ENCODE results near the gene IGFLR1. TPM values are rescaled to one million over a fixed set of nuclear protein-coding genes. Genes with fewer than 3 reads are reported as not detected.

IGFLR1 gene
- total and polyA plus RNA-seq, 2 of the 8 experiments (the other 6 are each of a cell fraction or from before 2014, with no cell fraction given) = 8.4 to 28.9 TPM

DNA sequence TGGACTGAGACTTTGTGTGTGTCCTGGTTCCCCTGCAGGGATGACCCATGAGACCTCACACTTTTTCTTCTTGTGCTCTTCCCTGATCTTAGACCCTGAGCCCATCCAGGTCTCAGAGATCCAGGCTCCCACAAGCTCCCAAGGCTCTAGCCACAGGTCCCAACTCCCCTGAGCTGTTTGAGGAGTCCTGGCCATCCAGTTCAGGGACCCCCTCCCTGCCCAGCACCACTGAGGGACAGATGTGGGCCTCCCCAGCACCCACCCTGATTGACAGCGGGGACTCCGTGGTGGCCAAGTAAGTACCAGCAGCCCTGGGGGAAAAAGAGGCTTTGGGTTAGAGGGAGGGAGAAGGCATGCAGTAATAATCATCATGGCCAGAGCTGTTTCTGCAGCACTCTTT lies 17.4 kb upstream of the IGFLR1 start:
- peaks cover 0 to 6% of the 10 kb centered on the region in 2 experiments for H4K20me1 ChIP-seq (replicated peaks in 1 of 2; ENCODE audit: control insufficient read depth in 1 of 2, insufficient read depth in 2 of 2, low read length in 2 of 2)
- peaks cover 0 to 18% (median 11%) of the 10 kb centered on the region in 4 experiments; a peak in 5 of 7 replicates for H3K4me1 ChIP-seq (replicated peaks in 1 of 4; ENCODE audit: control insufficient read depth in 3 of 4, insufficient read depth in 4 of 4, low read length in 3 of 4)
- WGBS, 2 experiments (ENCODE audit: extremely low coverage in 1 of 2, insufficient coverage in 1 of 2, insufficient read length in 1 of 2, insufficient replicate concordance in 2 of 2, low coverage in 1 of 2, low lambda C conversion rate in 2 of 2, missing lambda C conversion rate in 1 of 2) = 100% methylated on average over 2 of the region's 2 CpGs; no CpG with 5 or more reads in 1 of the 2 experiments
- H3K4me3 ChIP-seq (ENCODE audit: extremely low read depth in 1 of 4, insufficient read depth in 2 of 4, low read depth in 3 of 4, low read length in 4 of 4) = no peak overlapping the region
- no peak overlapping the region for H2AK5ac ChIP-seq (ENCODE audit: low read depth, low read length)
- no peak overlapping the region for H2AFZ ChIP-seq (ENCODE audit: low read length)
- H4K91ac ChIP-seq (replicated peaks; ENCODE audit: insufficient read length, low read length) = no peak overlapping the region
- H4K8ac ChIP-seq (ENCODE audit: extremely low read depth, insufficient read depth, low read length) = no peak overlapping the region
- no peak overlapping the region for H4K5ac ChIP-seq (ENCODE audit: insufficient read length, low read depth, low read length)
- no peaks in the 10 kb centered on the region for H3K9me3 ChIP-seq (ENCODE audit: insufficient read depth in 2 of 2, low read depth in 1 of 2, low read length in 1 of 2)
- POLR2A ChIA-PET (ENCODE audit: partially characterized antibody) = interaction anchor here (0.7 to 1.4 kb wide), 4 partner anchors 11 to 117 kb away, joined by 3 read pairs; partner anchors contain the start of gene LIN37
- H2BK5ac ChIP-seq (ENCODE audit: low read depth, low read length) = no peak overlapping the region
- no peak overlapping the region for H2BK120ac ChIP-seq (replicated peaks; ENCODE audit: low read depth, low read length)
- no peak overlapping the region for H2BK15ac ChIP-seq (ENCODE audit: low read length)
- H3K23me2 ChIP-seq (ENCODE audit: low read depth, low read length) = peaks cover 16% of the 10 kb centered on the region; the same call in 1 of the 2 replicates
- CTCF ChIA-PET (ENCODE audit: partially characterized antibody) = interaction anchor here (0.6 to 1.9 kb wide), 2 partner anchors 59 to 1571 kb away, joined by 3 to 5 read pairs; no protein-coding TSS in a partner anchor
- H3K9ac ChIP-seq (replicated peaks in 1 of 4; ENCODE audit: extremely low read depth in 1 of 4, low read depth in 3 of 4, low read length in 3 of 4) = no peak overlapping the region
- H3K79me2 ChIP-seq (ENCODE audit: control insufficient read depth in 1 of 2, insufficient read depth in 2 of 2, low read length in 2 of 2) = peaks cover 0 to 6% of the 10 kb centered on the region in 2 experiments; a peak in 2 of 4 replicates
- H3K27me3 ChIP-seq (replicated peaks in 1 of 4; ENCODE audit: control insufficient read depth in 3 of 4, extremely low read depth in 1 of 4, insufficient read depth in 3 of 4, low read length in 3 of 4) = peaks cover 0 to 17% (median 11%) of the 10 kb centered on the region in 4 experiments; a peak in 5 of 7 replicates
- no peak overlapping the region for H3K4ac ChIP-seq (replicated peaks; ENCODE audit: insufficient read length, low read depth, low read length)
- no peak for FAIRE-seq
- H2BK20ac ChIP-seq (ENCODE audit: low read length) = no peak overlapping the region
- H3K56ac ChIP-seq (replicated peaks; ENCODE audit: insufficient read length, low read depth, low read length) = no peak overlapping the region
- H3K23ac ChIP-seq (ENCODE audit: insufficient read length) = no peak overlapping the region
- DNase-seq (ENCODE audit: low read depth in 1 of 2, low spot score in 2 of 2) = no peak
- no peak overlapping the region for H3K27ac ChIP-seq (ENCODE audit: low read depth, low read length)
- no peak overlapping the region; a peak in 1 of 4 replicates for H3K4me2 ChIP-seq (ENCODE audit: insufficient read depth in 1 of 2, low read depth in 2 of 2, low read length in 2 of 2)
- peaks cover 2 to 16% (median 4%) of the 10 kb centered on the region in 4 experiments; a peak in 5 of 8 replicates for H3K36me3 ChIP-seq (ENCODE audit: control insufficient read depth in 2 of 4, insufficient read depth in 4 of 4, low read length in 3 of 4)
- H3K18ac ChIP-seq (ENCODE audit: extremely low read depth, low read length) = no peak overlapping the region
- H2BK12ac ChIP-seq (ENCODE audit: low read depth, low read length) = no peak overlapping the region
- no peak overlapping the region for H3K14ac ChIP-seq (ENCODE audit: insufficient read length)
- H3K79me1 ChIP-seq (ENCODE audit: low read depth, low read length) = peaks cover 4% of the 10 kb centered on the region
- TF ChIP-seq, protein P1, sequence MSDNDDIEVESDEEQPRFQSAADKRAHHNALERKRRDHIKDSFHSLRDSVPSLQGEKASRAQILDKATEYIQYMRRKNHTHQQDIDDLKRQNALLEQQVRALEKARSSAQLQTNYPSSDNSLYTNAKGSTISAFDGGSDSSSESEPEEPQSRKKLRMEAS (IDR thresholded peaks at IDR 0.05) = no peak
- TF ChIP-seq SP4 (IDR thresholded peaks at IDR 0.05; ENCODE audit: low read length) (no peak), POLR2A (IDR thresholded peaks at IDR 0.05; ENCODE audit: control extremely low read depth in 1 of 2, low read depth in 2 of 2, low read length in 2 of 2) (no peak), NRF1 (IDR thresholded peaks at IDR 0.05; ENCODE audit: low read depth, low read length) (no peak), HDAC6 (IDR thresholded peaks at IDR 0.05; ENCODE audit: low read depth, low read length) (no peak), JUND (IDR thresholded peaks at IDR 0.05; ENCODE audit: low read length) (no peak), EGR1 (IDR thresholded peaks at IDR 0.05; ENCODE audit: borderline replicate concordance, low read depth, low read length) (no peak), EP300 (IDR thresholded peaks at IDR 0.05; ENCODE audit: borderline replicate concordance in 1 of 2, low read depth in 2 of 2, low read length in 2 of 2) (no peak), CBX5 (IDR thresholded peaks at IDR 0.05; ENCODE audit: low read depth, low read length) (no peak), TAF7 (optimal IDR thresholded peaks at IDR 0.05; ENCODE audit: borderline replicate concordance, low read depth, low read length) (no peak)
- TF ChIP-seq, protein P2, sequence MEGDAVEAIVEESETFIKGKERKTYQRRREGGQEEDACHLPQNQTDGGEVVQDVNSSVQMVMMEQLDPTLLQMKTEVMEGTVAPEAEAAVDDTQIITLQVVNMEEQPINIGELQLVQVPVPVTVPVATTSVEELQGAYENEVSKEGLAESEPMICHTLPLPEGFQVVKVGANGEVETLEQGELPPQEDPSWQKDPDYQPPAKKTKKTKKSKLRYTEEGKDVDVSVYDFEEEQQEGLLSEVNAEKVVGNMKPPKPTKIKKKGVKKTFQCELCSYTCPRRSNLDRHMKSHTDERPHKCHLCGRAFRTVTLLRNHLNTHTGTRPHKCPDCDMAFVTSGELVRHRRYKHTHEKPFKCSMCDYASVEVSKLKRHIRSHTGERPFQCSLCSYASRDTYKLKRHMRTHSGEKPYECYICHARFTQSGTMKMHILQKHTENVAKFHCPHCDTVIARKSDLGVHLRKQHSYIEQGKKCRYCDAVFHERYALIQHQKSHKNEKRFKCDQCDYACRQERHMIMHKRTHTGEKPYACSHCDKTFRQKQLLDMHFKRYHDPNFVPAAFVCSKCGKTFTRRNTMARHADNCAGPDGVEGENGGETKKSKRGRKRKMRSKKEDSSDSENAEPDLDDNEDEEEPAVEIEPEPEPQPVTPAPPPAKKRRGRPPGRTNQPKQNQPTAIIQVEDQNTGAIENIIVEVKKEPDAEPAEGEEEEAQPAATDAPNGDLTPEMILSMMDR (IDR thresholded peaks at IDR 0.05; ENCODE audit: control extremely low read depth in 1 of 3, insufficient read depth in 1 of 3, low read depth in 1 of 3, low read length in 3 of 3) = no peak

All from H1 (cell line).